HepG2 (cell line): ENCODE results near the gene ARHGAP5. TPM values are rescaled to one million over a fixed set of nuclear protein-coding genes. Genes with fewer than 3 reads are reported as not detected.

Experiments used
- ELF4 ChIP-seq: sonication (generic); formaldehyde crosslinking; IDR thresholded peaks from 2 replicates; pipeline ENCODE4 v1.5.0; 2020; ENCODE audit warnings: missing genetic modification reagents, mild to moderate bottlenecking, moderate library complexity, borderline replicate concordance
- HMG20A ChIP-seq: IDR thresholded peaks from 2 replicates; pipeline ENCODE4 v1.6.1; 2016; ENCODE audit warnings: borderline replicate concordance
- KDM5A ChIP-seq: fragments of 200-600 bp; sonication (generic); IDR thresholded peaks from 2 replicates; pipeline ENCODE4 v1.7.0; 2018; ENCODE audit warnings: antibody characterized with exemption, mild to moderate bottlenecking, low read length, borderline replicate concordance
- MAFF ChIP-seq: IDR thresholded peaks from 2 replicates; pipeline ENCODE4 v1.6.1; 2011; ENCODE audit warnings: low read depth, low read length, improper control_type of control experiment
- MTF1 ChIP-seq: sonication (generic); formaldehyde crosslinking; IDR thresholded peaks from 2 replicates; pipeline ENCODE4 v1.5.0; 2020; ENCODE audit warnings: missing genetic modification reagents
- NFE2 ChIP-seq: sonication (generic); formaldehyde crosslinking; IDR thresholded peaks from 2 replicates; pipeline ENCODE4 v1.4.0; 2020; ENCODE audit warnings: missing genetic modification reagents
- ZNF260 ChIP-seq: sonication (generic); formaldehyde crosslinking; IDR thresholded peaks from 2 replicates; pipeline ENCODE4 v1.4.0; 2020; ENCODE audit warnings: missing genetic modification reagents, low read depth, mild to moderate bottlenecking, borderline replicate concordance
- ZNF326 ChIP-seq: sonication (generic); formaldehyde crosslinking; IDR thresholded peaks from 2 replicates; pipeline ENCODE4 v1.4.0; 2020; ENCODE audit warnings: missing genetic modification reagents, borderline replicate concordance
- ZNF841 ChIP-seq: sonication (generic); formaldehyde crosslinking; IDR thresholded peaks from 2 replicates; pipeline ENCODE4 v1.8.1; 2023; ENCODE audit warnings: missing genetic modification reagents, borderline replicate concordance
- polyA plus RNA-seq, 8 experiments: library from polyadenylated mRNA; depleted of rRNA in 3 of 8; stranded (reverse) in 7 of 8; unstranded in 1 of 8; fragments of >200 nt; fragmentation: Illumina TruSeq in 4 of 8; extraction: Trizol in 4 of 8; gene quantifications; 2 replicates each; pipeline versions ENCODE4 v1.2.1 to v1.2.3, GENCODE V29; 2011 to 2016; ENCODE audit warnings: low read depth in 4 of 8, missing spikeins in 1 of 8, mixed read lengths in 1 of 8; ENCODE audit not compliant: insufficient read depth in 1 of 8
- total RNA-seq, 5 experiments: library from RNA; depleted of rRNA; stranded (reverse); fragments of >200 nt; fragmentation: Illumina TruSeq; extraction: Trizol; gene quantifications; 2 replicates each; pipeline ENCODE4 v1.2.3, GENCODE V29; 2016; ENCODE audit warnings: low read depth in 1 of 5
- TF ChIP-seq, protein P1 (sequence below): sonication (generic); formaldehyde crosslinking; IDR thresholded peaks from 2 replicates; pipeline ENCODE4 v1.4.0; 2020; ENCODE audit warnings: missing genetic modification reagents, borderline replicate concordance
- TF ChIP-seq, protein P2 (sequence below), 2 experiments: IDR thresholded peaks; 2 replicates each; pipeline ENCODE4 v1.6.1; 2011 to 2012; ENCODE audit warnings: low read length in 2 of 2, borderline replicate concordance in 1 of 2, low read depth in 1 of 2, mild to moderate bottlenecking in 1 of 2, moderate library complexity in 1 of 2
- TF ChIP-seq, protein P3 (sequence below): sonication (generic); formaldehyde crosslinking; IDR thresholded peaks from 2 replicates; pipeline ENCODE4 v1.5.1; 2020; ENCODE audit warnings: missing genetic modification reagents, mild to moderate bottlenecking, borderline replicate concordance
- TF ChIP-seq, protein P4 (sequence below): sonication (generic); formaldehyde crosslinking; IDR thresholded peaks from 2 replicates; pipeline ENCODE4 v1.5.0; 2020; ENCODE audit warnings: missing genetic modification reagents, mild to moderate bottlenecking, borderline replicate concordance
- TF ChIP-seq, protein P5 (sequence below): IDR thresholded peaks from 2 replicates; pipeline ENCODE4 v1.6.1; 2016

The ARHGAP5 gene
- total and polyA plus RNA-seq, 2 of the 13 experiments (the other 11 are each of a cell fraction or from before 2014, with no cell fraction given): 33.7 to 144 TPM

DNA sequence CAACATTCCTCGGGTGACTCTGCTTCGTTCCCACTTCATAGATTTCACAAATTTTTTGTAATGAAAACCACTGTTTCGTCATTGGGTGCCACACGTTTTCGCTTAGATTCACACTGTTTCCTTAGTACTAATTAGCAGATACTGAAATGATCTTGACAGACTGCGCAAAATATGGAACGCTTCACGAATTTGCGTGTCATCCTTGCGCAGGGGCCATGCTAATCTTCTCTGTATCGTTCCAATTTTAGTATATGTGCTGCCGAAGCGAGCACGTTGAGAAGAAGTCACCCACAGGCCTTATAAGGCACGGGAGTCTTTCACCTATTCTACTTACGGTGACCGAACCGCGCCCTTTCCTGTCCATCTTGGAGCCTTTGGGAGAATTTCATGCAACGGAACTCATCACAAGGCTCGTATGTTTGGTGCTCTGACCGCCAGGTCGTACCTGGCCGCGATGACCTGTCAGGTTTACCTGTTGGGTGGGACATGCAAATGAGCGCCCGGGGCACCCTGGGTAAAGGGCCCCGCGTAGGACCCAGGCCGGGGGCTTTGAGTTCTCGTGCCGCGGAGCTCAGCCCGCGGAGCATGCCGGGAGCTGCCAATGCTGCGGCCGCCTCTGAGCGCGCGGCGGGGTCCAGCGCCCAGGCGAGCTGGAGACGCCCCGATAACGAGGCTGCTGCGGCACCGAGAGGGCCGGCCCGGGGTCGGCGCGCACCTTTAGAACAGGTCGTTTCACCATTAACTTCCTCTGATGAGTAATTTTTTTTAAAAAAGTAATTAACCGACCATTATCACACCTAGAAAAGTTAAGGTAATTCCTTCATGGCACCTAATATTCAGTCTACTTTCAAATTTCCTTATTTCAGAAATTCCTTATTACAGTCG lies 126.1 kb downstream of the ARHGAP5 start, which contains the start of gene RNU6-8 (continued):
- TF ChIP-seq, protein P1, sequence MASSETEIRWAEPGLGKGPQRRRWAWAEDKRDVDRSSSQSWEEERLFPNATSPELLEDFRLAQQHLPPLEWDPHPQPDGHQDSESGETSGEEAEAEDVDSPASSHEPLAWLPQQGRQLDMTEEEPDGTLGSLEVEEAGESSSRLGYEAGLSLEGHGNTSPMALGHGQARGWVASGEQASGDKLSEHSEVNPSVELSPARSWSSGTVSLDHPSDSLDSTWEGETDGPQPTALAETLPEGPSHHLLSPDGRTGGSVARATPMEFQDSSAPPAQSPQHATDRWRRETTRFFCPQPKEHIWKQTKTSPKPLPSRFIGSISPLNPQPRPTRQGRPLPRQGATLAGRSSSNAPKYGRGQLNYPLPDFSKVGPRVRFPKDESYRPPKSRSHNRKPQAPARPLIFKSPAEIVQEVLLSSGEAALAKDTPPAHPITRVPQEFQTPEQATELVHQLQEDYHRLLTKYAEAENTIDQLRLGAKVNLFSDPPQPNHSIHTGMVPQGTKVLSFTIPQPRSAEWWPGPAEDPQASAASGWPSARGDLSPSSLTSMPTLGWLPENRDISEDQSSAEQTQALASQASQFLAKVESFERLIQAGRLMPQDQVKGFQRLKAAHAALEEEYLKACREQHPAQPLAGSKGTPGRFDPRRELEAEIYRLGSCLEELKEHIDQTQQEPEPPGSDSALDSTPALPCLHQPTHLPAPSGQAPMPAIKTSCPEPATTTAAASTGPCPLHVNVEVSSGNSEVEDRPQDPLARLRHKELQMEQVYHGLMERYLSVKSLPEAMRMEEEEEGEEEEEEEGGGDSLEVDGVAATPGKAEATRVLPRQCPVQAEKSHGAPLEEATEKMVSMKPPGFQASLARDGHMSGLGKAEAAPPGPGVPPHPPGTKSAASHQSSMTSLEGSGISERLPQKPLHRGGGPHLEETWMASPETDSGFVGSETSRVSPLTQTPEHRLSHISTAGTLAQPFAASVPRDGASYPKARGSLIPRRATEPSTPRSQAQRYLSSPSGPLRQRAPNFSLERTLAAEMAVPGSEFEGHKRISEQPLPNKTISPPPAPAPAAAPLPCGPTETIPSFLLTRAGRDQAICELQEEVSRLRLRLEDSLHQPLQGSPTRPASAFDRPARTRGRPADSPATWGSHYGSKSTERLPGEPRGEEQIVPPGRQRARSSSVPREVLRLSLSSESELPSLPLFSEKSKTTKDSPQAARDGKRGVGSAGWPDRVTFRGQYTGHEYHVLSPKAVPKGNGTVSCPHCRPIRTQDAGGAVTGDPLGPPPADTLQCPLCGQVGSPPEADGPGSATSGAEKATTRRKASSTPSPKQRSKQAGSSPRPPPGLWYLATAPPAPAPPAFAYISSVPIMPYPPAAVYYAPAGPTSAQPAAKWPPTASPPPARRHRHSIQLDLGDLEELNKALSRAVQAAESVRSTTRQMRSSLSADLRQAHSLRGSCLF (CRISPR knock-in tag): no peak; the same call in 1 of the 2 replicates
- TF ChIP-seq, protein P2, sequence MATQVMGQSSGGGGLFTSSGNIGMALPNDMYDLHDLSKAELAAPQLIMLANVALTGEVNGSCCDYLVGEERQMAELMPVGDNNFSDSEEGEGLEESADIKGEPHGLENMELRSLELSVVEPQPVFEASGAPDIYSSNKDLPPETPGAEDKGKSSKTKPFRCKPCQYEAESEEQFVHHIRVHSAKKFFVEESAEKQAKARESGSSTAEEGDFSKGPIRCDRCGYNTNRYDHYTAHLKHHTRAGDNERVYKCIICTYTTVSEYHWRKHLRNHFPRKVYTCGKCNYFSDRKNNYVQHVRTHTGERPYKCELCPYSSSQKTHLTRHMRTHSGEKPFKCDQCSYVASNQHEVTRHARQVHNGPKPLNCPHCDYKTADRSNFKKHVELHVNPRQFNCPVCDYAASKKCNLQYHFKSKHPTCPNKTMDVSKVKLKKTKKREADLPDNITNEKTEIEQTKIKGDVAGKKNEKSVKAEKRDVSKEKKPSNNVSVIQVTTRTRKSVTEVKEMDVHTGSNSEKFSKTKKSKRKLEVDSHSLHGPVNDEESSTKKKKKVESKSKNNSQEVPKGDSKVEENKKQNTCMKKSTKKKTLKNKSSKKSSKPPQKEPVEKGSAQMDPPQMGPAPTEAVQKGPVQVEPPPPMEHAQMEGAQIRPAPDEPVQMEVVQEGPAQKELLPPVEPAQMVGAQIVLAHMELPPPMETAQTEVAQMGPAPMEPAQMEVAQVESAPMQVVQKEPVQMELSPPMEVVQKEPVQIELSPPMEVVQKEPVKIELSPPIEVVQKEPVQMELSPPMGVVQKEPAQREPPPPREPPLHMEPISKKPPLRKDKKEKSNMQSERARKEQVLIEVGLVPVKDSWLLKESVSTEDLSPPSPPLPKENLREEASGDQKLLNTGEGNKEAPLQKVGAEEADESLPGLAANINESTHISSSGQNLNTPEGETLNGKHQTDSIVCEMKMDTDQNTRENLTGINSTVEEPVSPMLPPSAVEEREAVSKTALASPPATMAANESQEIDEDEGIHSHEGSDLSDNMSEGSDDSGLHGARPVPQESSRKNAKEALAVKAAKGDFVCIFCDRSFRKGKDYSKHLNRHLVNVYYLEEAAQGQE (IDR thresholded peaks at IDR 0.05; ENCODE audit: borderline replicate concordance in 1 of 2, low read depth in 1 of 2, low read length in 2 of 2): peak in 1 of 2 experiments; percentile 22; a peak in 1 of 4 replicates
- no peak for TF ChIP-seq MTF1
- TF ChIP-seq ZNF260: no peak
- no peak for TF ChIP-seq MAFF
- TF ChIP-seq ELF4 (CRISPR knock-in tag): peak; percentile 87; the same call in 1 of the 2 replicates
- TF ChIP-seq NFE2 (CRISPR knock-in tag): no peak; the same call in 1 of the 2 replicates
- TF ChIP-seq, protein P3, sequence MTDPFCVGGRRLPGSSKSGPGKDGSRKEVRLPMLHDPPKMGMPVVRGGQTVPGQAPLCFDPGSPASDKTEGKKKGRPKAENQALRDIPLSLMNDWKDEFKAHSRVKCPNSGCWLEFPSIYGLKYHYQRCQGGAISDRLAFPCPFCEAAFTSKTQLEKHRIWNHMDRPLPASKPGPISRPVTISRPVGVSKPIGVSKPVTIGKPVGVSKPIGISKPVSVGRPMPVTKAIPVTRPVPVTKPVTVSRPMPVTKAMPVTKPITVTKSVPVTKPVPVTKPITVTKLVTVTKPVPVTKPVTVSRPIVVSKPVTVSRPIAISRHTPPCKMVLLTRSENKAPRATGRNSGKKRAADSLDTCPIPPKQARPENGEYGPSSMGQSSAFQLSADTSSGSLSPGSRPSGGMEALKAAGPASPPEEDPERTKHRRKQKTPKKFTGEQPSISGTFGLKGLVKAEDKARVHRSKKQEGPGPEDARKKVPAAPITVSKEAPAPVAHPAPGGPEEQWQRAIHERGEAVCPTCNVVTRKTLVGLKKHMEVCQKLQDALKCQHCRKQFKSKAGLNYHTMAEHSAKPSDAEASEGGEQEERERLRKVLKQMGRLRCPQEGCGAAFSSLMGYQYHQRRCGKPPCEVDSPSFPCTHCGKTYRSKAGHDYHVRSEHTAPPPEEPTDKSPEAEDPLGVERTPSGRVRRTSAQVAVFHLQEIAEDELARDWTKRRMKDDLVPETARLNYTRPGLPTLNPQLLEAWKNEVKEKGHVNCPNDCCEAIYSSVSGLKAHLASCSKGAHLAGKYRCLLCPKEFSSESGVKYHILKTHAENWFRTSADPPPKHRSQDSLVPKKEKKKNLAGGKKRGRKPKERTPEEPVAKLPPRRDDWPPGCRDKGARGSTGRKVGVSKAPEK: peak; percentile 17; the same call in 1 of the 2 replicates
- TF ChIP-seq, protein P4, sequence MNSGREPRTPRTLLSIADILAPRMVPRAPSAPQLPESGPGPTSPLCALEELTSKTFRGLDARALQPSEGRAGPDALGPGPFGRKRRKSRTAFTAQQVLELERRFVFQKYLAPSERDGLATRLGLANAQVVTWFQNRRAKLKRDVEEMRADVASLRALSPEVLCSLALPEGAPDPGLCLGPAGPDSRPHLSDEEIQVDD (CRISPR knock-in tag): peak; percentile 94; the same call in 1 of the 2 replicates
- TF ChIP-seq, protein P5, sequence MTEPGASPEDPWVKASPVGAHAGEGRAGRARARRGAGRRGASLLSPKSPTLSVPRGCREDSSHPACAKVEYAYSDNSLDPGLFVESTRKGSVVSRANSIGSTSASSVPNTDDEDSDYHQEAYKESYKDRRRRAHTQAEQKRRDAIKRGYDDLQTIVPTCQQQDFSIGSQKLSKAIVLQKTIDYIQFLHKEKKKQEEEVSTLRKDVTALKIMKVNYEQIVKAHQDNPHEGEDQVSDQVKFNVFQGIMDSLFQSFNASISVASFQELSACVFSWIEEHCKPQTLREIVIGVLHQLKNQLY (CRISPR knock-in tag): peak; percentile 38; the same call in 1 of the 2 replicates
- no peak for TF ChIP-seq ZNF841 (CRISPR knock-in tag)
- no peak; the same call in 1 of the 2 replicates for TF ChIP-seq KDM5A
- TF ChIP-seq HMG20A (CRISPR knock-in tag): no peak; the same call in 1 of the 2 replicates
- TF ChIP-seq ZNF326 (CRISPR knock-in tag): peak; percentile 81; the same call in 1 of the 2 replicates
